ENCODE results near the gene PHACTR2. TPM values are rescaled to one million over a fixed set of nuclear protein-coding genes. Genes with fewer than 3 reads are reported as not detected.
"Not testable (repeated sequence)": the region's sequence is repeated elsewhere in the genome, so short reads cannot be mapped to it uniquely, and the experiment has no call there.

The PHACTR2 gene
- total RNA-seq, 4 donors from 2014 or later = 76.2 to 110 (median 98.2) TPM

GRCh38 chr6:143652841-143653331, 24.9 kb upstream of the PHACTR2 start:
- no peaks in the 10 kb centered on the region for H3K36me3 ChIP-seq
- H3K27ac ChIP-seq = no peak overlapping the region
- TF ChIP-seq EP300 (IDR thresholded peaks at IDR 0.05) = no peak
- no peak for TF ChIP-seq CTCF (IDR thresholded peaks at IDR 0.05)
- no peak for TF ChIP-seq POLR2A (IDR thresholded peaks at IDR 0.05)
- peaks cover 0 to 3% (median 0%) of the 10 kb centered on the region in 4 donors for H3K9me3 ChIP-seq
- H3K27me3 ChIP-seq = no peaks in the 10 kb centered on the region
- no peaks in the 10 kb centered on the region for H3K4me1 ChIP-seq
- WGBS, 2 donors = 46 to 55% methylated on average over 6 of the region's 6 CpGs
- no peak overlapping the region for H3K4me3 ChIP-seq
- DNase-seq (ENCODE audit: low spot score in 2 of 2) = no peak

GRCh38 chr6:143655541-143655940, 22.2 kb upstream of the PHACTR2 start:
- Histone ChIP-seq H3K4me1 (no peaks in the 10 kb centered on the region), H3K4me3 (no peak overlapping the region), H3K27me3 (no peaks in the 10 kb centered on the region), H3K9me3 (peaks cover 0 to 17% (median 0%) of the 10 kb centered on the region in 4 donors), H3K36me3 (no peaks in the 10 kb centered on the region), H3K27ac (no peak overlapping the region)
- no peak for DNase-seq (ENCODE audit: low spot score in 2 of 2)
- whole genome bisulfite sequencing, 2 donors = 80% methylated on average over 5 of the region's 5 CpGs
- TF ChIP-seq POLR2A (IDR thresholded peaks at IDR 0.05) = no peak
- TF ChIP-seq CTCF (IDR thresholded peaks at IDR 0.05) = no peak
- TF ChIP-seq EP300 (IDR thresholded peaks at IDR 0.05) = no peak

GRCh38 chr6:143656026-143656425, 21.7 kb upstream of the PHACTR2 start:
- peaks cover 0 to 17% (median 0%) of the 10 kb centered on the region in 4 donors for H3K9me3 ChIP-seq
- H3K4me1 ChIP-seq = no peaks in the 10 kb centered on the region
- no peak overlapping the region for H3K4me3 ChIP-seq
- H3K36me3 ChIP-seq = no peaks in the 10 kb centered on the region
- H3K27me3 ChIP-seq = no peaks in the 10 kb centered on the region
- no peak overlapping the region for H3K27ac ChIP-seq
- DNase-seq (ENCODE audit: low spot score in 2 of 2) = no peak
- 60 to 83% methylated on average over 4 of the region's 4 CpGs for WGBS, 2 donors
- TF ChIP-seq EP300 (IDR thresholded peaks at IDR 0.05) (no peak), CTCF (IDR thresholded peaks at IDR 0.05) (no peak), POLR2A (IDR thresholded peaks at IDR 0.05) (no peak)

DNA sequence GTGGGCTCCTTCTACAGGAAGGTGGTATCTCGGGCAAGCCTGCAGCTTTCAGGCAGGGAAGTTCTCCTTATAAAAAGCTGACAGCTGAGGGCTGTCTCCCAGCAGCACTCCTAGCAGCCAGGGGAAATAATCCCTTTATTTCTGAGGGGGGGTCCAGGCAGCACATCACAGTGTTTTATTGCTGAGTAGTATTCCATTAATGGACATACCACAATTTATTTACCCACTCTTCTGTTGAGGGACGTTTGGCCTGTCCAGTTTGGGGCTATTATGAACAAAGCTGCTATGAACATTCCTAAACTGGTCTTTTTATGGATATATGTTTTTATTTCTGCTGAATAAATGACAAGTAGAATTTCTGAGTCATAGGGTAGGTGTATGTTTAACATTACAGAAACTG, 20.0 kb upstream of the PHACTR2 start:
- H3K9me3 ChIP-seq = peaks cover 0 to 17% (median 0%) of the 10 kb centered on the region in 4 donors
- no peak overlapping the region for H3K4me3 ChIP-seq
- WGBS, 2 donors = 75 to 84% methylated on average over 1 to 2 of the region's 2 CpGs
- no peaks in the 10 kb centered on the region for H3K4me1 ChIP-seq
- H3K27me3 ChIP-seq = no peaks in the 10 kb centered on the region
- TF ChIP-seq CTCF (IDR thresholded peaks at IDR 0.05) = no peak
- TF ChIP-seq EP300 (IDR thresholded peaks at IDR 0.05) = no peak
- no peak for TF ChIP-seq POLR2A (IDR thresholded peaks at IDR 0.05)
- no peaks in the 10 kb centered on the region for H3K36me3 ChIP-seq
- no peak for DNase-seq (ENCODE audit: low spot score in 2 of 2)
- no peak overlapping the region for H3K27ac ChIP-seq

GRCh38 chr6:143660170-143660569, 17.6 kb upstream of the PHACTR2 start:
- H3K36me3 ChIP-seq; DNase-seq (ENCODE audit: low spot score in 2 of 2); H3K4me3 ChIP-seq; H3K4me1 ChIP-seq; H3K27ac ChIP-seq; H3K27me3 ChIP-seq: not testable (repeated sequence)
- 89 to 95% methylated on average over 3 of the region's 3 CpGs for WGBS, 2 donors
- H3K9me3 ChIP-seq = peaks cover 0 to 24% (median 6%) of the 10 kb centered on the region in 4 donors

DNA sequence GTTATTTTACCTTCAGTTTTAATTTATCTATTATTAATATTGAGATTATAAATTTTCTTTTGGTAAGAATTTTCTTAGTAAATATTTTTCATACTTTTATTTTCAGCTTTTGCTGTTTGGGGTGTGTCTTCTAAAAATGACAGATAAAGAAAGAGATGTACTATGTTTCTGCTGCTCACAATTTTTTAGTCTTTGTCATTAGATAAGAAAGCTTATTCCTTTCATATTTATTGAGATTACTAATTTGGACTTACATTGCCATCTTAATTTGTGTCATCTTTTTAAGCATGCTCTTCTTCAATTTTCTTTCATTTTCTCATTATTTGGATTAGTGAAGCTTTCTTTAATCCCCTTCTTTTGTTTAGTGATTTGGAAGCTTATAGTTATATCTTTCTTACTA, 13.6 kb upstream of the PHACTR2 start:
- no peak overlapping the region for H3K4me3 ChIP-seq
- no peaks in the 10 kb centered on the region for H3K4me1 ChIP-seq
- no peaks in the 10 kb centered on the region for H3K27me3 ChIP-seq
- H3K27ac ChIP-seq = no peak overlapping the region
- TF ChIP-seq POLR2A (IDR thresholded peaks at IDR 0.05) = no peak
- TF ChIP-seq EP300 (IDR thresholded peaks at IDR 0.05) = no peak
- no peak for TF ChIP-seq CTCF (IDR thresholded peaks at IDR 0.05)
- H3K36me3 ChIP-seq = no peaks in the 10 kb centered on the region
- no peak for DNase-seq (ENCODE audit: low spot score in 2 of 2)
- H3K9me3 ChIP-seq = peaks cover 0 to 36% (median 9%) of the 10 kb centered on the region in 4 donors

DNA sequence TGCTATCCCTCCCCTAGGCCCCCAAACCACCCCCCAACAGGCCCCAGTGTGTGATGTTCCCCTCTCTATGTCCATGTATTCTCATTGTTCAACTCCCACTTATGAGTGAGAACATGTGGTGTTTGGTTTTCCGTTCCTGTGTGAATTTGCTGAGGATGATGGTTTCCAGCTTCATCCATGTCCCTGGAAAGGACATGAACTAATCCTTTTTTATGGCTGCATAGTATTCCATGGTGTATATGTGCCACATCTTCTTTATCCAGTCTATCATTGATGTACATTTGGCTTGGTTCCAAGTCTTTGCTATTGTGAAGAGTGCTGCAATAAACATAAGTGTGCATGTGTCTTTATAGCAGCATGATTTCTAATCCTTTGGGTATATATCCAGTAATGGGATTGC, 11.8 kb upstream of the PHACTR2 start:
- peaks cover 0 to 26% (median 9%) of the 10 kb centered on the region in 4 donors for H3K9me3 ChIP-seq
- 95 to 100% methylated on average over 1 of the region's 1 CpG for WGBS, 2 donors

GRCh38 chr6:143669483-143669882, 8.3 kb upstream of the PHACTR2 start:
- Histone ChIP-seq H3K4me1 (peaks cover 0 to 12% (median 0%) of the 10 kb centered on the region in 4 donors), H3K9me3 (peaks cover 0 to 25% (median 9%) of the 10 kb centered on the region in 4 donors)
- WGBS, 2 donors = 93 to 96% methylated on average over 1 of the region's 1 CpG
- not testable (repeated sequence) for H3K4me3 ChIP-seq; H3K36me3 ChIP-seq; H3K27ac ChIP-seq; H3K27me3 ChIP-seq; DNase-seq (ENCODE audit: low spot score in 2 of 2)

More for the DNA sequence above, 11.8 kb upstream of the PHACTR2 start:
- H3K27me3 ChIP-seq; H3K4me3 ChIP-seq; H3K27ac ChIP-seq; H3K36me3 ChIP-seq; H3K4me1 ChIP-seq; DNase-seq (ENCODE audit: low spot score in 2 of 2): not testable (repeated sequence)

Data from tibial nerve (tissue), 4 donors.